Testis (tissue), 2 donors: ENCODE results near the gene ZNF160.

Experiments used
- POLR2A ChIP-seq: fragments of 450-650 bp; IDR thresholded peaks from one replicate; pipeline ENCODE4 v1.6.1; 2017; ENCODE audit warnings: antibody characterized with exemption, mild to moderate bottlenecking, moderate library complexity
- TF ChIP-seq, protein P1 (sequence below), 3 experiments: fragments of 450-650 bp in 2 of 3; fragments of 200-600 bp in 1 of 3; sonication (generic) in 1 of 3; IDR thresholded peaks; one replicate each; pipeline ENCODE4 v1.5.1; 2016 to 2019; ENCODE audit warnings: antibody characterized with exemption in 3 of 3, mild to moderate bottlenecking in 2 of 3, moderate library complexity in 1 of 3

DNA sequence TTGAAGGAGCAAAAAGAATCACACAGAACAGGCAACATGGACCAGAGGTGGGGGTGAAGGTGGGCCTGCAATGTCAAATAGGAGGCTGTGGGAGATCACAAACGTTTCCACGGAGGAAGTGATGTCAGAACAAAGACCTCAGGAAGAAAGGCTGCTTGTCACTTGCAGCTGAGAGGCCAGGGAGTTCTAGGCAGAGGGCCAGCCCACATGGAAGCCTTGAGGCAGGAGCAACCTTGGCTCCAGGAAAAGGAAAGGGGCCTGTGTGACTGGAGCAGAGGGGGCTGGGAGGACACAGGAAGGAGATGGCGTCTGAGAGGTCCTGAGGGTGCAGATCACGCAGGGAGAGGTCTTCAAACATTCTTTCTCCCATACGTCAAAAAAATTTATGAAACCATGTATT is 16.3 kb downstream of the ZNF160 start:
- TF ChIP-seq, protein P1, sequence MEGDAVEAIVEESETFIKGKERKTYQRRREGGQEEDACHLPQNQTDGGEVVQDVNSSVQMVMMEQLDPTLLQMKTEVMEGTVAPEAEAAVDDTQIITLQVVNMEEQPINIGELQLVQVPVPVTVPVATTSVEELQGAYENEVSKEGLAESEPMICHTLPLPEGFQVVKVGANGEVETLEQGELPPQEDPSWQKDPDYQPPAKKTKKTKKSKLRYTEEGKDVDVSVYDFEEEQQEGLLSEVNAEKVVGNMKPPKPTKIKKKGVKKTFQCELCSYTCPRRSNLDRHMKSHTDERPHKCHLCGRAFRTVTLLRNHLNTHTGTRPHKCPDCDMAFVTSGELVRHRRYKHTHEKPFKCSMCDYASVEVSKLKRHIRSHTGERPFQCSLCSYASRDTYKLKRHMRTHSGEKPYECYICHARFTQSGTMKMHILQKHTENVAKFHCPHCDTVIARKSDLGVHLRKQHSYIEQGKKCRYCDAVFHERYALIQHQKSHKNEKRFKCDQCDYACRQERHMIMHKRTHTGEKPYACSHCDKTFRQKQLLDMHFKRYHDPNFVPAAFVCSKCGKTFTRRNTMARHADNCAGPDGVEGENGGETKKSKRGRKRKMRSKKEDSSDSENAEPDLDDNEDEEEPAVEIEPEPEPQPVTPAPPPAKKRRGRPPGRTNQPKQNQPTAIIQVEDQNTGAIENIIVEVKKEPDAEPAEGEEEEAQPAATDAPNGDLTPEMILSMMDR (IDR thresholded peaks at IDR 0.05): no peak
- TF ChIP-seq POLR2A: no peak
